Fibroblast of lung (primary cell): ENCODE results near the gene RPS6KA6. TPM values are rescaled to one million over a fixed set of nuclear protein-coding genes. Genes with fewer than 3 reads are reported as not detected.

Experiments used
- DNase-seq, 2 donors: peaks; one replicate each; pipeline versions ENCODE4 v3.0.0 to v3.0.0-alpha.2; 2010; ENCODE audit warnings: low read depth in 2 of 2
- H2AFZ ChIP-seq: 2 replicates; pipeline ENCODE4 v1.5.1; 2012; ENCODE audit warnings: low read length, control low read depth, inconsistent platforms
- H3K27ac ChIP-seq: 2 replicates; pipeline ENCODE4 v1.5.1; 2011; ENCODE audit warnings: low read length, control low read depth; ENCODE audit not compliant: insufficient read depth
- H3K27me3 ChIP-seq: 2 replicates; pipeline ENCODE4 v1.5.1; 2011; ENCODE audit warnings: mild to moderate bottlenecking, low read length; ENCODE audit not compliant: control insufficient read depth, insufficient read depth
- H3K36me3 ChIP-seq: 2 replicates; pipeline ENCODE4 v1.5.1; 2011; ENCODE audit warnings: low read length; ENCODE audit not compliant: control insufficient read depth, insufficient read depth
- H3K4me1 ChIP-seq: 2 replicates; pipeline ENCODE4 v1.5.1; 2011; ENCODE audit warnings: low read length; ENCODE audit not compliant: control insufficient read depth, insufficient read depth; ENCODE audit errors: extremely low read depth
- H3K4me2 ChIP-seq: 2 replicates; pipeline ENCODE4 v1.5.1; 2011; ENCODE audit warnings: low read length, control low read depth; ENCODE audit not compliant: insufficient read depth; ENCODE audit errors: extremely low read depth
- H3K4me3 ChIP-seq, 4 experiments: fragments of 200-600 bp in 1 of 4; sonication (generic) in 1 of 4; replicated peaks in 1 of 4; 2 replicates each; pipeline ENCODE4 v1.5.1; 2011 to 2016; ENCODE audit warnings: low read length in 4 of 4, low read depth in 3 of 4, mild to moderate bottlenecking in 3 of 4, control low read depth in 2 of 4, inconsistent platforms in 1 of 4, mixed read lengths in 1 of 4; ENCODE audit not compliant: insufficient read depth in 1 of 4; ENCODE audit errors: control extremely low read depth in 1 of 4
- H3K79me2 ChIP-seq: 2 replicates; pipeline ENCODE4 v1.5.1; 2012; ENCODE audit warnings: mild to moderate bottlenecking, low read length, inconsistent platforms; ENCODE audit not compliant: control insufficient read depth, insufficient read depth
- H3K9ac ChIP-seq: 2 replicates; pipeline ENCODE4 v1.5.1; 2011; ENCODE audit warnings: mild to moderate bottlenecking, low read length, control low read depth; ENCODE audit not compliant: insufficient read depth
- H3K9me3 ChIP-seq: 2 replicates; pipeline ENCODE4 v1.5.1; 2012; ENCODE audit warnings: low read depth, low read length; ENCODE audit not compliant: control insufficient read depth, insufficient read depth
- H4K20me1 ChIP-seq: 2 replicates; pipeline ENCODE4 v1.5.1; 2011; ENCODE audit warnings: low read length; ENCODE audit not compliant: control insufficient read depth, insufficient read depth; ENCODE audit errors: extremely low read depth
- EZH2 ChIP-seq: IDR thresholded peaks from 2 replicates; pipeline ENCODE4 v1.5.1; 2012; ENCODE audit warnings: low read length, control low read depth, mild to moderate bottlenecking; ENCODE audit errors: missing control alignments
- polyA plus RNA-seq, 2 donors: library from polyadenylated mRNA; depleted of rRNA in 1 of 2; stranded (reverse) in 1 of 2; unstranded in 1 of 2; fragments of >200 nt; gene quantifications; 2 replicates each; pipeline ENCODE4 v1.2.1, GENCODE V29; 2011 to 2012; ENCODE audit warnings: missing spikeins in 1 of 2
- total RNA-seq: library from RNA; depleted of rRNA; stranded (reverse); fragments of >200 nt; gene quantifications from 2 replicates; pipeline ENCODE4 v1.2.1, GENCODE V29; 2014
- TF ChIP-seq, protein P1 (sequence below), 2 donors: IDR thresholded peaks in 1 of 2; conservative IDR thresholded peaks in 1 of 2; 1 replicate in 1 of 2; 2 replicates in 1 of 2; pipeline ENCODE4 v1.5.1; 2011 to 2012; ENCODE audit warnings: low read length in 2 of 2, control low read depth in 1 of 2, inconsistent platforms in 1 of 2, low read depth in 1 of 2, mild to moderate bottlenecking in 1 of 2

RPS6KA6 gene
- total and polyA plus RNA-seq, 2 donors (not counting 1 experiment from before 2014, with no cell fraction given) = 4.2 to 4.5 TPM

DNA sequence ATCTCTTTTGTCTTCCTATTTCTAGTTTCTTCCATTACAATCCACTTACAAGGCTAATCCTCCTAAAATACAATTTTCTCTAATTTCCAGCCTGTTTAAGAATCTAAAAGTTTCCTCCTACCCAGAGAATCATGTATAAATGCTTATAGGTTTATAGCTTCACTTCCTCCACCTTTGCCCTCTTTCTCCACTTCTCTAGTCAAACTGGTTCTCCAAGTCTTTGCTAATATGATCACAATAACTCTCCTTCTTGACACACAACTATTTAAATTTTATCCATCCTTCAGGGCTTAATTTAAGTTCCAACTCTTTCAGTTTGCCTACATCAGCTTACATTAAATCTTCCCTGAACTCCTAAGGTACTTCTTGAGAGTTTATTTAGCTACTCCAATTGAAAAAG is 69.2 kb downstream of the RPS6KA6 start:
- Histone ChIP-seq H2AFZ (no peak overlapping the region), H3K4me1 (no peaks in the 10 kb centered on the region), H3K27ac (no peak overlapping the region), H3K9me3 (no peaks in the 10 kb centered on the region), H3K79me2 (no peaks in the 10 kb centered on the region), H3K27me3 (no peaks in the 10 kb centered on the region), H3K9ac (no peak overlapping the region), H3K36me3 (no peaks in the 10 kb centered on the region), H3K4me3 (no peak overlapping the region), H4K20me1 (no peaks in the 10 kb centered on the region), H3K4me2 (no peak overlapping the region)
- TF ChIP-seq EZH2 = no peak
- TF ChIP-seq, protein P1, sequence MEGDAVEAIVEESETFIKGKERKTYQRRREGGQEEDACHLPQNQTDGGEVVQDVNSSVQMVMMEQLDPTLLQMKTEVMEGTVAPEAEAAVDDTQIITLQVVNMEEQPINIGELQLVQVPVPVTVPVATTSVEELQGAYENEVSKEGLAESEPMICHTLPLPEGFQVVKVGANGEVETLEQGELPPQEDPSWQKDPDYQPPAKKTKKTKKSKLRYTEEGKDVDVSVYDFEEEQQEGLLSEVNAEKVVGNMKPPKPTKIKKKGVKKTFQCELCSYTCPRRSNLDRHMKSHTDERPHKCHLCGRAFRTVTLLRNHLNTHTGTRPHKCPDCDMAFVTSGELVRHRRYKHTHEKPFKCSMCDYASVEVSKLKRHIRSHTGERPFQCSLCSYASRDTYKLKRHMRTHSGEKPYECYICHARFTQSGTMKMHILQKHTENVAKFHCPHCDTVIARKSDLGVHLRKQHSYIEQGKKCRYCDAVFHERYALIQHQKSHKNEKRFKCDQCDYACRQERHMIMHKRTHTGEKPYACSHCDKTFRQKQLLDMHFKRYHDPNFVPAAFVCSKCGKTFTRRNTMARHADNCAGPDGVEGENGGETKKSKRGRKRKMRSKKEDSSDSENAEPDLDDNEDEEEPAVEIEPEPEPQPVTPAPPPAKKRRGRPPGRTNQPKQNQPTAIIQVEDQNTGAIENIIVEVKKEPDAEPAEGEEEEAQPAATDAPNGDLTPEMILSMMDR (conservative IDR thresholded peaks at IDR 0.05 in 1 of 2, IDR thresholded peaks at IDR 0.05 in 1 of 2; ENCODE audit: low read depth in 1 of 2, low read length in 2 of 2) = no peak
- no peak for DNase-seq

DNA sequence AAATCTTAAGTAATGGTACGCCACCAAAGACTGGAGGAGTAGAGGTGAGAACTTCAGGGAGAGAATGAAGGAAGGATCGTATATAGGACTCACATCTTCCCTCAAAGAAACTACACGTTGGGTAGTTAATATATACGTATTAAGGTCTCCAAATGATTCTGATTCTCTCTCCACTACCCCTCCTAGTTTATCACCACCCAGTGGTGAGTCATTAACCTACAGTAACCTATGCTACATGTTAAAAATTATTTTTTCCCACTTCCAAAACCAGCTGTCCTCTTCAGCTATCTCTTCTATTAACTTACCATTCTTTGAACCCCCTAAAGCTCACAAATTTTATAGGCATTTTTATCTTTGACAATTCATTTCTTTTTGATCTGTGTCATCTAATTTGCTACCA is 69.7 kb downstream of the RPS6KA6 start:
- no peak for TF ChIP-seq EZH2
- TF ChIP-seq, protein P1 (conservative IDR thresholded peaks at IDR 0.05 in 1 of 2, IDR thresholded peaks at IDR 0.05 in 1 of 2; ENCODE audit: low read depth in 1 of 2, low read length in 2 of 2) = no peak
- no peak for DNase-seq
- no peak overlapping the region for H3K4me2 ChIP-seq

DNA sequence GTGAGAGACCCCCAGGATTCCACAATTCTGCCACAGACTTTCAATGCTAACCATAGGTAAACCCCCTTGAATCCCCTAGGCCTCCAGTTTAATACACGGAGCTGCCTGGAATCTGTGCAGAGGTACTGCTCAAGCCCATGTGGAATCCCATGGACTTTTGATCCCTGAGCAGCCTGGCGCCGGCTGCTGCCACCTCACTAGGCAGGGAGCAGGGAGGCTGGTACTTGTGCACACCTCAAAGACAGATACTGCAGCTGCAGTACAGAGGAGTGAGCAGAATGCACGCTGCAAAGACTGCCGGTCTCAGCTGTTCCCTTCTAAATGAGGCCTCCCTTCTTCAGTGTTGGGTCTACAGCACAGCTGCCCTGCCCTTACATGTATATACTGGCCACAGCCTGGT is 79.4 kb downstream of the RPS6KA6 start:
- H2AFZ ChIP-seq = no peak overlapping the region

More for the DNA sequence above, 69.7 kb downstream of the RPS6KA6 start:
- Histone ChIP-seq H3K27me3 (no peaks in the 10 kb centered on the region), H2AFZ (no peak overlapping the region), H3K9ac (no peak overlapping the region), H3K79me2 (no peaks in the 10 kb centered on the region), H3K4me3 (no peak overlapping the region), H3K4me1 (no peaks in the 10 kb centered on the region), H3K27ac (no peak overlapping the region), H3K36me3 (no peaks in the 10 kb centered on the region), H4K20me1 (no peaks in the 10 kb centered on the region), H3K9me3 (no peaks in the 10 kb centered on the region)

More for the DNA sequence above, 79.4 kb downstream of the RPS6KA6 start:
- no peaks in the 10 kb centered on the region for H3K4me1 ChIP-seq
- DNase-seq = no peak
- H3K9ac ChIP-seq = no peak overlapping the region
- H3K79me2 ChIP-seq = no peaks in the 10 kb centered on the region
- H3K27me3 ChIP-seq = no peaks in the 10 kb centered on the region
- TF ChIP-seq, protein P1 (conservative IDR thresholded peaks at IDR 0.05 in 1 of 2, IDR thresholded peaks at IDR 0.05 in 1 of 2; ENCODE audit: low read depth in 1 of 2, low read length in 2 of 2) = no peak
- no peak for TF ChIP-seq EZH2
- H4K20me1 ChIP-seq = no peaks in the 10 kb centered on the region
- no peak overlapping the region for H3K27ac ChIP-seq
- no peak overlapping the region for H3K4me3 ChIP-seq
- no peak overlapping the region for H3K4me2 ChIP-seq
- no peaks in the 10 kb centered on the region for H3K9me3 ChIP-seq
- H3K36me3 ChIP-seq = no peaks in the 10 kb centered on the region
